AG04450 (cell line): Measurements from ENCODE around the gene ADCY4. TPM values are rescaled to one million over a fixed set of nuclear protein-coding genes. Genes with fewer than 3 reads are reported as not detected.

Experiments used
- CTCF ChIA-PET: fragments of 300-600, 350-600 bp; formaldehyde crosslinking; extraction: SDS; loops from one replicate; lab custom pipeline; 2022; ENCODE audit warnings: antibody characterized with exemption, inconsistent platforms; lab: Charles Lee
- POLR2A ChIA-PET: fragments of 350-600 bp; formaldehyde crosslinking; extraction: SDS; loops from one replicate; lab custom pipeline; 2021; ENCODE audit warnings: antibody characterized with exemption, inconsistent platforms; lab: Yijun Ruan, JAX
- DNase-seq: peaks from one replicate; pipeline ENCODE4 v3.0.0-alpha.2; 2011; ENCODE audit warnings: low read depth, low spot score
- H3K27ac ChIP-seq: one replicate; pipeline ENCODE4 v1.5.1; 2012; ENCODE audit warnings: low read depth, low read length, control low read depth
- H3K27me3 ChIP-seq: one replicate; pipeline ENCODE4 v1.6.0; 2012; ENCODE audit warnings: low read length; ENCODE audit not compliant: control insufficient read depth, insufficient read depth
- H3K4me3 ChIP-seq: 2 replicates; pipeline ENCODE4 v1.5.1; 2011; ENCODE audit warnings: mild to moderate bottlenecking, low read depth, low read length, control low read depth
- H3K9me3 ChIP-seq: 2 replicates; pipeline ENCODE4 v1.5.1; 2012; ENCODE audit warnings: low read length; ENCODE audit not compliant: control insufficient read depth, insufficient read depth
- CTCF ChIP-seq: IDR thresholded peaks from 2 replicates; pipeline ENCODE4 v1.5.1; 2011; ENCODE audit warnings: low read depth, low read length, control low read depth, inconsistent platforms
- polyA plus RNA-seq: library from polyadenylated mRNA; depleted of rRNA; stranded (reverse); fragments of >200 nt; gene quantifications from 2 replicates; pipeline ENCODE4 v1.2.3, GENCODE V29; 2011

The ADCY4 gene
- polyA plus RNA-seq, 1 experiment = 0.04 TPM

- Histone ChIP-seq H3K27ac (no peak overlapping the region), H3K27me3 (peaks cover 68% of the 10 kb centered on the region), H3K4me3 (no peak overlapping the region), H3K9me3 (no peaks in the 10 kb centered on the region; the same call in 1 of the 2 replicates)
- ChIA-PET CTCF (interaction anchor here (0.9 to 21.9 kb wide), 4 partner anchors 9 to 90 kb away, joined by 3 to 712 read pairs (median 44); partner anchors contain the start of genes ADCY4, CBLN3 and KHNYN), POLR2A (no interaction called here)
- DNase-seq = no peak
- no peak for TF ChIP-seq CTCF
Observed at GRCh38 chr14:24342889-24343288, 8.0 kb upstream of the ADCY4 start.

DNA sequence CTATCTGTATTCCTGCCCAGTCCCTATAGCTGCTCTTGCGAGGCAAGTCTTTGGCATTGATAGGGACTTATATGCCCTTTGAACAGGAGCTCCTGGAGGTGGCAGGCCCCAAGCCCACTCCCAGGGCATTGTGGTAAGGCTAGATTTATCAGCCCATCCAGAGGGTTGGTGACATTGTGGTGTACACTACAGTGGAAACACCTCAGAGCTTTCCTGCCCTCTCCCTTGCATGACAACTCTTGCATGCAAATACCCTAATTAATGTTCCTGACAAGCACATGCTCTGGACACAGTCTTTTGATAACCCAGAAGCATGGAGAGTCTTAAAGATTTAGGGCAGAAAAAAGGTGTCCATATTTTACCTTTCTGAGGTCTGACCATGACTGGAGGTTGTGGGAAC is 5.7 kb upstream of the ADCY4 start:
- CTCF ChIA-PET = interaction anchor here (0.5 to 21.9 kb wide), 5 partner anchors 8 to 355 kb away, joined by 3 to 712 read pairs (median 12); partner anchors contain the start of genes CBLN3 and KHNYN
- no peak overlapping the region for H3K27ac ChIP-seq
- peaks cover 73% of the 10 kb centered on the region for H3K27me3 ChIP-seq
- POLR2A ChIA-PET = interaction anchor here (1.3 kb wide), 1 partner anchor 97 kb away, joined by 3 read pairs; no protein-coding TSS in a partner anchor
- DNase-seq = no peak
- H3K9me3 ChIP-seq = no peaks in the 10 kb centered on the region; the same call in 1 of the 2 replicates
- no peak for TF ChIP-seq CTCF
- no peak overlapping the region for H3K4me3 ChIP-seq

GRCh38 chr14:24339284-24340151 is 4.6 kb upstream of the ADCY4 start, which contains the start of gene RIPK3:
TSS of gene RIPK3 (minus strand) at chr14:24339991. CDS start at chr14:24339826, 165 bp downstream.
- H3K27ac ChIP-seq = no peak within 1 kb of the TSS
- H3K27me3 ChIP-seq = peaks cover 74% of the 10 kb centered on the region
- CTCF ChIA-PET = interaction anchor here (1.1 to 21.9 kb wide), 4 partner anchors 12 to 94 kb away, joined by 3 to 712 read pairs (median 8); partner anchors contain the start of genes CBLN3, CIDEB and KHNYN
- no peak for TF ChIP-seq CTCF
- no peak within 1 kb of the TSS for H3K4me3 ChIP-seq
- H3K9me3 ChIP-seq = no peaks in the 10 kb centered on the region; the same call in 1 of the 2 replicates
- DNase-seq = no peak
- POLR2A ChIA-PET = no interaction called here

GRCh38 chr14:24338843-24339242 is 4.0 kb upstream of the ADCY4 start:
- Histone ChIP-seq H3K9me3 (no peaks in the 10 kb centered on the region; the same call in 1 of the 2 replicates), H3K4me3 (no peak overlapping the region), H3K27me3 (peaks cover 80% of the 10 kb centered on the region), H3K27ac (no peak overlapping the region)
- ChIA-PET POLR2A (no interaction called here), CTCF (interaction anchor here (1.1 to 21.9 kb wide), 3 partner anchors 27 to 94 kb away, joined by 4 to 712 read pairs (median 12); partner anchors contain the start of genes CBLN3, CIDEB and KHNYN)
- TF ChIP-seq CTCF = no peak
- DNase-seq = no peak
